HG03354 (cell line): ENCODE data around the gene DBP.
"Not testable (repeated sequence)": the region's sequence is repeated elsewhere in the genome, so short reads cannot be mapped to it uniquely, and the experiment has no call there.

ENCODE experiments used
- ATAC-seq: cut with Tn5 transposase; IDR thresholded peaks from one replicate; pipeline ENCODE4 v1.9.1; 2021; ENCODE audit warnings: mild to moderate bottlenecking; ENCODE audit not compliant: unreplicated experiment, poor library complexity, severe bottlenecking

DBP gene

DNA sequence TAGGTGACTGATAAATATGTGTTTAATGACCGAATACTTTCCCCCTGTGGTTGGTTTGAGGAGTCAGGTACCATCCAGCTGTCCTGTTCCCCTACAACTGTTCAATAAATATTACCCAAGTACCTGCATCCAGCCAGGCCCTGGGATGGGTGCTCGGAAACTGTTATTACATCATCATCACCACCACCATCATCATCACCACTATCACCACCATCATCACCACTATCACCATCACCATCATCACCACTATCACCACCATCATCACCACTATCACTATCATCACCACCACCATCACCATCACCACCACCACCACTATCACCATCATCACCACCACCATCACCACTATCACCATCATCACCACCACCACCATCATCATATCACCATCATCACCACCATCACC is 31.6 kb upstream of the DBP start:
- no peak for ATAC-seq

- ATAC-seq: no peak
Observed at GRCh38 chr19:48668332-48668731, 31.2 kb upstream of the DBP start.

DNA sequence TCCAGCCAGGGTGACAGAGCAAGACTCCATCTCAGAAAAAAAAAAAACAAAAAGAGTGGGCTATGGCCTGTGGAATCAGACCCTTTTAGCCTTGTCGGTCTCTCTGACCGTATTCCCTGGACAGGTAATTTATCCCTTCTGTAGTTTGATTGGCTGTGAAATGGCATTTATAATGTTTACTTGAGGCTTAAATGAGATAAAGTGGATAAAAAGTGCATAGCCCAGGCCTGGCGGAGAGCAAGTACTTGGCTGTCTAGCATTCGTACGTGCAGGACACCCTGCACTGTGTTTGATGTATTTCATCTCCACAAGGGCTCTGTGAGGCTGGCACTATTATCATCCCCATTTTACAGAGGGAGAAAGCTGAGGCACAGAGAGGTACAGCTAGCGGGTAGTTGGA is 28.6 kb upstream of the DBP start:
- no peak for ATAC-seq

DNA sequence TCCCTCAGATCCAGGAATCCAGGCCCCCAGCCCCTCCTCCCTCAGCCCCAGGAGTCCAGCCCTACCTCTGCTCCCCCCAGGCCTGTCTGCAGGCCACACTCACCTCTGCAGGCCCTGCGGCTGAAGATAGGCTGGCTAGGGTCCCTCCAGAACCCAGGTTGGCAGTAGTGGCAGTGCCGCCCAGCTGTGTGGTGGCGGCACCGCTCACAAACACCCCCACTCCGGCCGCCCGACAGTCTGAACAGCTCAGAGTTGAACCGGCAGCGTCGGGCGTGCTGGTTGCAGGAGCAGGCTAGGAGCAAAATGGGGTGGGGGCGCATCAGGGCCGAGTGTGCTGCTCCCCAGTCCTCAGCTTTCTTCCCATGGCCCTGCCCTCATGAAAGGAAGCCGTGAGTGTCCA is 27.3 kb upstream of the DBP start:
- ATAC-seq: no peak

GRCh38 chr19:48663667-48664066 is 26.5 kb upstream of the DBP start:
- no peak for ATAC-seq

DNA sequence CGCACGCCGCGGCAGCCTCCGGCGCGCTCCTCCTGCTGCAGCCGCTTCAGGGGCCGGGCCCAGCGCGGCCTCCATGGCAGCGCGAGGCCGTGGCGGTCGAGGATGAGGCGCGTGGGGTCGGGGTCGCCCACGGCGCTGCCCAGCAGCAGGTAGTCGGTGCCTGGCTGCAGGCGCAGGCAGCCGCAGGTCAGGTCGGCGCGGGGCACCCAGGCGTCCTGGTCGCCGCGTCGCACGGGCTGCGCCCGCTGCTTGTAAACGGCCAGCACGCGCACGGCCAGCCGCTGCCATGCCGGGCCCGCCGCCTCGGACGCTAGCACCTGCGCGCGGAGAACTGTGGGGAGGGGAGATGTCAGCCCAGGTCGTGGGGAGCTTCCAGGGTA is 24.5 kb upstream of the DBP start:
- no peak for ATAC-seq

GRCh38 chr19:48660852-48661710 is 23.9 kb upstream of the DBP start:
- ATAC-seq: peak; percentile 91

GRCh38 chr19:48659768-48660167 is 22.6 kb upstream of the DBP start:
- no peak for ATAC-seq

- ATAC-seq: no peak
Observed at GRCh38 chr19:48658483-48658882, 21.3 kb upstream of the DBP start.

- not testable (repeated sequence) for ATAC-seq
Observed at GRCh38 chr19:48657828-48658227, 20.6 kb upstream of the DBP start.

- no peak for ATAC-seq
Observed at GRCh38 chr19:48656840-48657474, 19.8 kb upstream of the DBP start.

GRCh38 chr19:48654299-48655059 is 17.3 kb upstream of the DBP start:
- ATAC-seq: no peak

DNA sequence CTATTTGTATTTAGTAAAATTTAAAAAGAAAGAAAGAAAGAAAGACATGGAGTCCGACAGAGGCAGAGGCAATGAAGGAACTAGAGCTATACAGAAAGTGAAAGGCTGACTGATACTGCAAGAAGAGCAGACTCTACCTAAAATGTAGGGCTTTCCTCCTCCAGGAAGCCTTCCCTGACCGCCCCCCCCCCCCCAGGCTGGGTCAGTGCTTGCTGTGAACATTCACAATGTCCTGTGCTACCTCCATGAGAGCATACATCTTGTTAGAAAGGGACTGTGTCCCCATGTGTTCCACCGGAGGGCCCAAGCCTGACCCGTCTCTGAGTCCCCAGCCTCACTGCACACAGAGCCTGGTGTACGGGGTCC is 14.5 kb upstream of the DBP start:
- ATAC-seq: no peak

DNA sequence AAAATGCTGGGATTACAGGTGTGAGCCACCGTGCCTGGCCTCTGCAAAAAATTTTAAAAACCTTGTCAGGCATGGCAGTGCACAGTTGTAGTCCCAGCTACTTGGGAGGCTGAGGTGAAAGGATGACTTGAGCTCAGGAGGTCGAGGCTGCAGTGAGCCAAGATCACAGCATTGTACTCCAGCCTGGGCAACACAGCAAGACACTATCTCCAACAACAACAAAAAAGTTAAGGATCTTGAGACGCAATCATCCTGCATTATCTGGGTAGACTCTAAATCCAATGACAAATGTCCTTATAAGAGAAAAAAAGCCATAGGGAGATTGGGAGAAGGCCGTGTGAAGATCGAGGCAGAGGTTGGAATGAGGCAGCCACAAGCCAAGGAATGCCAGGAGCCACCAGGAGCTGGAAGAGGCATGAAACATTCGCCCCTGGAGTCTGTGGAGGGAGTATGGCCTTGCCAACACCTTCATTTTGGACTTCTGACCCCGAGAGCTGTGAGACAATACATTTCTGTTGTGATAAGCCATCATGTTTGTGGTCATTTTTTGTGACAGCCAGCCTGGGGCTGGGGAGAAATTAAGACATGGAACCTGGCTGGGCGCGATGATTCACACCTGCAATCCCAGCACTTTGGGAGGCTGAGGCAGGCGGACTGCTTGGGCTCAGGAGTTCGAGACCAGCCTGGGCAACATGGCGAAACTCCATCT is 13.9 kb upstream of the DBP start:
- no peak for ATAC-seq

GRCh38 chr19:48648134-48648533 is 11.0 kb upstream of the DBP start:
- no peak for ATAC-seq

DNA sequence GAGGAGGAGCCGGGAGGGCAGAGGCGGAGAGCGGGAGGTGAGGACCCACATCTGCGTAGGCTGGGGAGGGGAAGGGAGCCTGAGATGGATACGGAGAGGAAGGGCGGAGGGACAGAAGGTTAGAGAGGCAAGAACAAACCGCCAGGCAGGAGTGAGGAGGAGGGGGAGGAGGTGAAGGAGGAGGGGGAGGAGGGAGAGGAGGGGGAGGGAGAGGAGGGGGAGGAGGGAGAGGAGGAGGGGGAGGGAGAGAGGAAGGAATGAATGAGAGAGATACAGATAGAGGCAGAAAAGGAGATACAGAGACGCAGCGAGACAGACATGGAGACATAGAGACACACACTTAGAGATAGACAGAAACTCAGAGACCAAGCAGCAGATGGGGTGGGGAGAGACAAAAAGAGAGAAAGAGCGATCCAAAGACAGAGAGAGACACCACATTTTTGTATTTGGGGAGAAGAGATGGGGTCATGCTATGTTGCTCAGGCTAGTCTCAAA is 9.6 kb upstream of the DBP start:
- no peak for ATAC-seq

DNA sequence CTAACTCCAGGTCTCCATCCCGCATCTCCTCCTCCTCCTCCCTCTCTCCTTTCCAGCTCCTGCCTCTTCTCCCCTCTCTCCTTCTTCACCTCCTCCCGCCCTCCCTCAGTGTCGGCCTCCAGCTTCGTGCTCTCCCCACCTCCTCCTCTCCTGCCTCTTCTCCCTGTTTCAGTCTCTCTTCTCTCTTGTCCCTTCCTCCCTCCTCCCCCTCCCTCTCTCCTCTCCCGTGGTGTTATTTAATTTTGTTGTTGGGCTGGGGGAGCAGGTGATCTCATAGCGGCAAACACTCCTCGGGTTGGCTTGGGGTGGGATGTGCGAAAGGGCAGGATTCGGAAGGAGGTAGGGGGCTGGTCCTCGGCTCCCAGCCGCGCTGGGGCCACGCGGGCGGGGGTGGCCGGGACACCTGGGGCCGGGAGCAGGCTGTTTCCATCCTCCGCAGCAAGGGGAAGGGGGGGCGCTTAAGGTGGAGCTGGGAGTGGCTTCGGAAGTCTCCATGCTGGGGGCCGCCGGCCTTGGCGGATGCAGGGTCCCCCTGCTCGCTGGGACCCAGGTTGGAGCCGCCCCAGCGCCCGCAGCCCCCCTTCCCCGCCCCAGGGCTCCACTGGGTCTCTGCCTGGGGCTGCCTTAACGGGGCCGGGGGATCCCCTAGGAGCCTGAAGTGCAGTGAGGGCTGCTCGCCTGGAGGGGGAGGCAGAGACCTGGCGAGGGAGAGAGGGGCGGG is 9.0 kb upstream of the DBP start, which contains the start of gene CA11:
Gene CA11 (minus strand): TSS at position 187 of the 721 bp plus-strand sequence. CDS start 555 bp downstream, outside the sequence.
- peak; percentile 72 for ATAC-seq

DNA sequence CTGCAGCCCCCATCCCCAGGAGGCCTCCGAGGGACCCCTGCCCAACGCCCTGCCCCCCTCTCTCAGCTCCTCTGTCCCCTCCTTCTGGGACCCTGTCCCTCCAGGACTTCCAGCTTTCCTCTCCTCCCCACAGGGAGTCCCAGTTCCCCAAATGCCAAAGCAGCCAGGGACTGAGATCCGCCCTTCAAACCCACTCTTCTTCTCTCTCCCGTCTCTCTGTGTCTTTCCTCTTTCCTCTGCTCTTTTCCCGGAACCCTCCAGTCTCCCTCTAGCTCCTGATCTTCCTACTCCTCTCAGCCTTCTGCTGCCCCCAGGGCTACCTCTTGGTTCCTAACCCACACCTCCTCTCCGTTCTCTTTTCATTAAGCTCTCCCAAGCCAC is 8.4 kb upstream of the DBP start:
- no peak for ATAC-seq
